ENCODE measurements around the gene SBNO2.

Gene SBNO2

DNA sequence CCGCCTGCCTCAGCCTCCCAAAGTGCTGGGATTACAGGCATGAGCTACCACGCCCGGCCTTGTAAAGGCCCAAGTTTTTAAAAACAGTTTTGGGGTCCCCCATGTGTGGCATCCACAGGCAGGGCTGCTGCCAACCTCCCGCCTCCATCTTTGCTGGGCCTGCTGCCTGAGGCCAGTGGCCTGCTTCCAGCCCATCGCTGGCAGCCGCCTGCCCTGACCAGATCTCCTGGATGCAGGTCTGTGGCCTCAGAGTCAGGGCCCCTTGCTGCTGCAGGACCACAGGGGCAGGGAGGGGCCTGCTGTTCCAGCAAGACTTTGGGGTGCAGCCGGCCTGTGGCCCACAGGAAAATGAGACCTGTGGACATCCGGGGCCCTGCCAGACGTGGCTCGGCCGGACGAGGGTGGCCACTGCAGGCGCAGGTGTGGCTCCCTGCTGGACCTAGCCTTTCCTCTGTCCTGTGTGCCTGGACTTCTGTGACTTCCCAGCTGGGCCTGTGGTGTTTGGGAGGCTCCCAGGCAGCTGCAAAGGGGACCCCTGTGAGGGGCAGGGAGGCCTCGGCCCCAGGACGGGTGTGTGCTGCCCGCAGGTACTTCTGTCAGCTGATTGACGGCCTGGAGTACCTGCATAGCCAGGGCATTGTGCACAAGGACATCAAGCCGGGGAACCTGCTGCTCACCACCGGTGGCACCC lies 45.9 kb upstream of the SBNO2 start:
- no peak for ATAC-seq
- no peak for TF ChIP-seq ZNF8 (CRISPR knock-in tag; IDR thresholded peaks at IDR 0.05)
- TF ChIP-seq, protein P1, sequence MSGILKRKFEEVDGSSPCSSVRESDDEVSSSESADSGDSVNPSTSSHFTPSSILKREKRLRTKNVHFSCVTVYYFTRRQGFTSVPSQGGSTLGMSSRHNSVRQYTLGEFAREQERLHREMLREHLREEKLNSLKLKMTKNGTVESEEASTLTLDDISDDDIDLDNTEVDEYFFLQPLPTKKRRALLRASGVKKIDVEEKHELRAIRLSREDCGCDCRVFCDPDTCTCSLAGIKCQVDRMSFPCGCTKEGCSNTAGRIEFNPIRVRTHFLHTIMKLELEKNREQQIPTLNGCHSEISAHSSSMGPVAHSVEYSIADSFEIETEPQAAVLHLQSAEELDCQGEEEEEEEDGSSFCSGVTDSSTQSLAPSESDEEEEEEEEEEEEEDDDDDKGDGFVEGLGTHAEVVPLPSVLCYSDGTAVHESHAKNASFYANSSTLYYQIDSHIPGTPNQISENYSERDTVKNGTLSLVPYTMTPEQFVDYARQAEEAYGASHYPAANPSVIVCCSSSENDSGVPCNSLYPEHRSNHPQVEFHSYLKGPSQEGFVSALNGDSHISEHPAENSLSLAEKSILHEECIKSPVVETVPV (CRISPR knock-in tag; IDR thresholded peaks at IDR 0.05), result no peak
- TF ChIP-seq PATZ1 (CRISPR knock-in tag; IDR thresholded peaks at IDR 0.05; ENCODE audit: borderline replicate concordance), result no peak
- no peak for TF ChIP-seq RARB (CRISPR knock-in tag; IDR thresholded peaks at IDR 0.05)
- no peak for TF ChIP-seq TOX (CRISPR knock-in tag; IDR thresholded peaks at IDR 0.05; ENCODE audit: borderline replicate concordance)
- TF ChIP-seq PPARA (CRISPR knock-in tag; IDR thresholded peaks at IDR 0.05; ENCODE audit: borderline replicate concordance), result no peak
- no peak for TF ChIP-seq CREB5 (CRISPR knock-in tag; IDR thresholded peaks at IDR 0.05; ENCODE audit: low read depth)
- TF ChIP-seq TSHZ2 (CRISPR knock-in tag; IDR thresholded peaks at IDR 0.05), result no peak
- no peak for TF ChIP-seq BACH2 (CRISPR knock-in tag; IDR thresholded peaks at IDR 0.05; ENCODE audit: borderline replicate concordance)
- no peak for TF ChIP-seq CSDC2 (CRISPR knock-in tag; IDR thresholded peaks at IDR 0.05)
- TF ChIP-seq ZC3H10 (CRISPR knock-in tag; IDR thresholded peaks at IDR 0.05), result no peak
- TF ChIP-seq, protein P2, sequence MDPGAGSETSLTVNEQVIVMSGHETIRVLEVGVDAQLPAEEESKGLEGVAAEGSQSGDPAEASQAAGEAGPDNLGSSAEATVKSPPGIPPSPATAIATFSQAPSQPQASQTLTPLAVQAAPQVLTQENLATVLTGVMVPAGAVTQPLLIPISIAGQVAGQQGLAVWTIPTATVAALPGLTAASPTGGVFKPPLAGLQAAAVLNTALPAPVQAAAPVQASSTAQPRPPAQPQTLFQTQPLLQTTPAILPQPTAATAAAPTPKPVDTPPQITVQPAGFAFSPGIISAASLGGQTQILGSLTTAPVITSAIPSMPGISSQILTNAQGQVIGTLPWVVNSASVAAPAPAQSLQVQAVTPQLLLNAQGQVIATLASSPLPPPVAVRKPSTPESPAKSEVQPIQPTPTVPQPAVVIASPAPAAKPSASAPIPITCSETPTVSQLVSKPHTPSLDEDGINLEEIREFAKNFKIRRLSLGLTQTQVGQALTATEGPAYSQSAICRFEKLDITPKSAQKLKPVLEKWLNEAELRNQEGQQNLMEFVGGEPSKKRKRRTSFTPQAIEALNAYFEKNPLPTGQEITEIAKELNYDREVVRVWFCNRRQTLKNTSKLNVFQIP (CRISPR knock-in tag; IDR thresholded peaks at IDR 0.05; ENCODE audit: borderline replicate concordance, low read depth), result no peak
- no peak for TF ChIP-seq SNAI2 (CRISPR knock-in tag; IDR thresholded peaks at IDR 0.05)
- no peak for TF ChIP-seq ZFP3 (CRISPR knock-in tag; IDR thresholded peaks at IDR 0.05)
- no peak for TF ChIP-seq ARNTL (CRISPR knock-in tag; IDR thresholded peaks at IDR 0.05; ENCODE audit: borderline replicate concordance, low read depth)
- no peak for TF ChIP-seq ZFP30 (CRISPR knock-in tag; IDR thresholded peaks at IDR 0.05)
- no peak for TF ChIP-seq TCF4 (CRISPR knock-in tag; IDR thresholded peaks at IDR 0.05; ENCODE audit: borderline replicate concordance)
- no peak for TF ChIP-seq OSR1 (CRISPR knock-in tag; IDR thresholded peaks at IDR 0.05)
- TF ChIP-seq ZNF70 (CRISPR knock-in tag; IDR thresholded peaks at IDR 0.05), result no peak

GRCh38 chr19:1218751-1219567 lies 44.9 kb upstream of the SBNO2 start:
- ATAC-seq, result no peak
- TF ChIP-seq ISL1 (CRISPR knock-in tag; IDR thresholded peaks at IDR 0.05) (no peak), TCF4 (CRISPR knock-in tag; IDR thresholded peaks at IDR 0.05; ENCODE audit: borderline replicate concordance) (no peak), GLIS3 (CRISPR knock-in tag; IDR thresholded peaks at IDR 0.05) (no peak), ZFP3 (CRISPR knock-in tag; IDR thresholded peaks at IDR 0.05) (no peak), ZNF565 (CRISPR knock-in tag; conservative IDR thresholded peaks at IDR 0.05; ENCODE audit: low read depth) (no peak), PATZ1 (CRISPR knock-in tag; IDR thresholded peaks at IDR 0.05; ENCODE audit: borderline replicate concordance) (no peak), ESRRG (CRISPR knock-in tag; IDR thresholded peaks at IDR 0.05) (no peak), RARB (CRISPR knock-in tag; IDR thresholded peaks at IDR 0.05) (no peak)
- TF ChIP-seq, protein P2 (CRISPR knock-in tag; IDR thresholded peaks at IDR 0.05; ENCODE audit: borderline replicate concordance, low read depth), result no peak
